ENCODE results near the gene TMEM132D. TPM values are rescaled to one million over a fixed set of nuclear protein-coding genes. Genes with fewer than 3 reads are reported as not detected.

Gene TMEM132D
- polyA plus RNA-seq, 3 donors from 2014 or later = 0.06 TPM; not detected in 2

DNA sequence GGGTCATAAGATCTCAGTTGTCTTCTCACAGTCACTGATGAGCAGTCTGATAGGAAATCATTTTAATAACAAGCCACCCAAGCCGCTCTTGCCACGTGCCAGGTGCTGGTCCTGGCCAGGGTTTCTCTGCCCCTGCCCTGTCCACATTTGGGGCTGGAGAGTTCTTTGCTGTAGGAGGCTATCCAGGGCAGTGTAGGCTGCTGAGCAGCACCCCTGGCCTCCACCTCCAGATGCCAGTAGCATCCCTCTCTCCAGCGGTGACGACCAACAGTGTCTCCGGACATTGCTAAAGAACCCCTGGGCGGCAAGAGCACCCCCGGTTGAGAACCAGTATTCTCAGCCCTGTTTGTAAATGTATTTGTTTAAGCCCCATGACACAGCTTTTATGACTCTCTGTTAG, 806.9 kb downstream of the TMEM132D start:
- Mint-ChIP-seq H3K4me1 (no peaks in the 10 kb centered on the region), H3K27me3 (ENCODE audit: low read depth in 3 of 3) (peaks cover 1 to 4% (median 2%) of the 10 kb centered on the region in 3 donors), H3K27ac (no peak overlapping the region), H3K4me3 (no peak overlapping the region), H3K9me3 (no peaks in the 10 kb centered on the region), H3K36me3 (no peaks in the 10 kb centered on the region)
- no peak for DNase-seq

DNA sequence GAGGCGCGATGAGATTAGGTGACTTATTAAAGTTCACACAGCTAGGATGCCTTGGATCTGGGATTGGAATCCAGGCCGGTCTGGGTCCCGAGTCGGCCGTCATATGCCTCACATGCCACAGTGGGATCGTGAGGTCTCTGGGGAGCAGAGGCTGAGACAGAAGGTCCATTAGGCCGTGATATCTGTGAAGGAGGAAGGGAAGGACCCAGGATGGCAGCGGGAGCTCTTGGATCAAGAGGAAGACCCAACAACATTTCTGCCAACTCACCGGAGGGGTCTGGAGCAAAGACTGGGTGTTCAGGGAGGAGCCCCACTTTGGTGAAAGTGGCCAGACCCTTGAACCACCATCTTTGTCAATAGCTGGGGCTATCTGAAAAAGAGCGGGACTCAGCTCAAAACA, 807.6 kb downstream of the TMEM132D start:
- Mint-ChIP-seq H3K4me1 (no peaks in the 10 kb centered on the region), H3K9me3 (no peaks in the 10 kb centered on the region), H3K36me3 (no peaks in the 10 kb centered on the region), H3K27ac (no peak overlapping the region), H3K27me3 (ENCODE audit: low read depth in 3 of 3) (peaks cover 1 to 5% (median 4%) of the 10 kb centered on the region in 3 donors), H3K4me3 (no peak overlapping the region)
- DNase-seq = no peak

DNA sequence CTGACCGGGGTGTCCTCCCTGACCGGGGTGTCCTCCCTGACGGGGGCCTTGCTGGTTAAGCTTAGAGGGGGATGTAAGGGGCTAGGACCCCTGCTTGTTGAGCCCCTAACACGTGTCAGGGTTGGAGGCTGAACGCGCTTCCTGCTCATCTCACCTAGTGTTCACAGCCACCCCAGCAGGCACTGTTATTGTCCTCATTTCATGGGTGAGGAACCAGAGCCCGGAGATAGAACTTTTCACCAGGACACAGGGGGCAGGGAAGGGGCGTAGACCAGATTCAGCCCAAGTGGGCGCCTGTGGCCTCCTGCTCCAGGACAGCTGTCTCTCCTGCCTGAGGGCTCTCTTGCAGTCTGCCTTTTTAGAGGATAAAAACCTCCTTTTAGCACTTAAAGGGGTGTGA, 814.2 kb downstream of the TMEM132D start:
- DNase-seq = no peak
- no peaks in the 10 kb centered on the region for H3K4me1 Mint-ChIP-seq
- no peak overlapping the region for H3K4me3 Mint-ChIP-seq
- peaks cover 1 to 3% (median 2%) of the 10 kb centered on the region in 3 donors for H3K27me3 Mint-ChIP-seq (ENCODE audit: low read depth in 3 of 3)
- no peaks in the 10 kb centered on the region for H3K9me3 Mint-ChIP-seq
- H3K36me3 Mint-ChIP-seq = no peaks in the 10 kb centered on the region
- no peak overlapping the region for H3K27ac Mint-ChIP-seq

DNA sequence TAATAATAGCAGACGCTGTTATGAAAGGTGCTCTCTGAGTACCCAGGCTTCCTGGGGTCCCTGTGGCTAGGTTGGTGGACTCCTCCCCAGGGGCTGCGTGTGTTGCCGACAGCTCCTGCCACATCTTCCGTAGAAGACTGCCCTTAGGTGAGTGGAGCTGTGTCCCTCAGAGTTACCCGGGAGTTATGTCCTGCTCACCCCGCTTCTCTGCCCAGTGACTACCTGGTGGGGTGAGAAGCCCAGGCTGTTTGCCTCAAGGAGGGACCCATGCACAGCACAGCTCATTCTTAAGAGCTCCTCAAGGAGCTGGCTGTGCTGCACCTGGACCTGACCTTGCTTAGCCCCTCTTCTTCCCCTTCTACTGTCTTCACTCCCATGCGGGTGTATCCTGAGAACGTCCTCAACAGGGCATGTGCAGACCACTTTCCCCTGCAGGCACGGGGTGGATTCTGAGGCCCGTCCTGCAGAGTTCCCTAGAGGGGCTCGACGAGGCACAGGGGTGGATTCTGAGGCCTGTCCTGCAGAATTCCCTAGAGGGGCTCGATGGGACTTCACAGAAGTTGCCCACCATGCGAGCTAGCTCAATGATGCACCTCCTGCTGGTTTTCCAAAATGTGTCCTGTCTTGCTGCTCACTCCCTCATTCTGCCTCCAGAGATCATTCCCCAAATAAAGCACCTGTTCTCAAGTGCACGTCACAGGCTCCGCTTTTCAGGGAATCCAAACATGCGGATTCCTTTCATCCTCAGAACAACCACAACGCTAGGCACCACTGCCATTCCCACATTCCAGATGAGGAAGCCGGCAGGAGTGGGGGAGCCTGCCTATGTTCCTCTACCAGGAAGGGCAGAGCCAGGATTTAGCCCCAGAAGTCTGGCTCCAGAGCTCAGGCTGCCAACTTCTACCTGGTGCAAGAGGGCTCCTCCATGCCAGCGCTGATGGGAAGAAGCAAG, 818.7 kb downstream of the TMEM132D start:
- Mint-ChIP-seq H3K36me3 (no peaks in the 10 kb centered on the region), H3K27ac (no peak overlapping the region), H3K4me3 (no peak overlapping the region), H3K4me1 (no peaks in the 10 kb centered on the region), H3K9me3 (no peaks in the 10 kb centered on the region), H3K27me3 (ENCODE audit: low read depth in 3 of 3) (peaks cover 0 to 4% (median 3%) of the 10 kb centered on the region in 3 donors)
- DNase-seq = no peak

DNA sequence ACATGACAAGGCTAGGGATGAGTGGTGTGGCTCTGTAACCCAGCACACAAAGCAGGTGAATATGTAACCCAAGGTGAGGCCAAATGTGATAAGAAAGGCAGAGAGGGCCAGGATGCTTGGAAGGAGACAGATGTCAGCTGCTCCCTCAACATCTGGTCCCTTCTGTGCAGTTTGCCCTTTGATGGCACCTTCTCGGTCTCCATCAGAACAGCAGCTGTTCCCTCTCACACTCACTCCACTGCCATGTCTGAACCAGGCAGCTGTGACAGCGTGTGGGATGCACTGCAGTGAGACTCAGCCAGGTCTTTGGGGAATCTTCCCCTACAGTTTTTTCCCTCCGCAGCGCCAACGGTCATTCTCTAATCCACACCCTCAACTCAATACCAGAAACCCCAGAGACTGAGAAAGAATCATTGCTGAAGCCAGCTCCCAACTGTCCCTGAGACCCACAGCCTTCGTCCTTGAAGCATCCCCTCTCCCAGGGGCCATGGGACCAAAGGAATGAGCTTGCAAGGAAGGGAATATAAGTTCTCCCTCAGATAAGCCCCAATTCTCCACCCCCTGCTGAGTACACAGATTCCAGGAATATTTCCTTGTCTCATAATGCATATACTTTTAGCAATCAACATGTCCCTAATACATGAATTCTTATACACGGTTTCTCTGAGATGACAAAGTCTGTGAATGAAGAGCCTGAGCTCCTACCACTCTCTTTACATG, 820.5 kb downstream of the TMEM132D start:
- no peak overlapping the region for H3K27ac Mint-ChIP-seq
- no peaks in the 10 kb centered on the region for H3K36me3 Mint-ChIP-seq
- H3K9me3 Mint-ChIP-seq = no peaks in the 10 kb centered on the region
- H3K4me1 Mint-ChIP-seq = no peaks in the 10 kb centered on the region
- H3K27me3 Mint-ChIP-seq (ENCODE audit: low read depth in 3 of 3) = peaks cover 0 to 4% (median 3%) of the 10 kb centered on the region in 3 donors
- no peak for DNase-seq
- H3K4me3 Mint-ChIP-seq = no peak overlapping the region

DNA sequence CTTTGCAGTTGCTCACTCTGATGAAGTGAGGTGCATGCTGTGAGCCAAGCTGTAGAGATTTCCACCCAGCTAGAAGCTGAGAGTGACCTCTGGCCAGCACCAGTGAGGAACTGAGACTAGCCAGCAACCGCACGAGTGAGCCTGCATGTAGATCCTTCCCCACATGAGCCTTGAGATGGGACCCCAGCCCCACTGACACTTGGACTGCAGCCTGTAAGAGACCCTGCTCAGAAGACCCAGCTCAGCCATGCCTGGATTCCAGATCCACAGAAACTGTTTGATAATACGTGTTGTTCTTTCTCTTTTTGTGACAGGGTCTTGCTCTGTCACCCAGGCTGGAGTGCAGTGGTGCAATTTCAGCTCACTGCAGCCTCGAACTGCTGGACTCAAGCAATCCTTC, 821.4 kb downstream of the TMEM132D start:
- Mint-ChIP-seq H3K9me3 (no peaks in the 10 kb centered on the region), H3K36me3 (no peaks in the 10 kb centered on the region), H3K27ac (no peak overlapping the region), H3K27me3 (ENCODE audit: low read depth in 3 of 3) (peaks cover 0 to 4% (median 3%) of the 10 kb centered on the region in 3 donors), H3K4me3 (no peak overlapping the region), H3K4me1 (no peaks in the 10 kb centered on the region)
- DNase-seq = no peak

DNA sequence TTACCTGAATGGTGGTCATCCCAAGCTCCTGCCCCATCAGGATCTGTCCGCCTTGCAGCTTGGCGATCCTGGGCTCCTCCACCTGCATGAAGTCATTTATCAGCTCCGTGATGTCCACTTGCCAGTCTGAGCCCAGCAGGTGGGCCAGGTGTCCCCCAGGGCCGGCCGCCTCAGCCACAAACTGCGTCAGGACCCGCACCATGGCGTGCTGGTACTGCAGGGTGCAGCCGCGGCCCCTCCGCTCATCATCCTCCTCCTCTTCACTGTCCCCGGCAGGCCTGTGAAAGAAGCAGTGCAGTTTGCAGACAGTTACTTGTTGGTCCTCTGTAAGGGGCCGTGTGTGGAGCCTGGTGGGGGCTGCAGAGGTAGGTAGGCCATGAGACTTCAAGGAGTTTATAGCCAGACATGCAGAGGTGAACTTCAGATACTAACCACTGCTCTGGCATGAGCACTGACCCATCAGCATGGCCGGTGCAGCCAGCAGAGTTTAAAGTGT, 822.0 kb downstream of the TMEM132D start:
- H3K4me1 Mint-ChIP-seq = no peaks in the 10 kb centered on the region
- H3K27me3 Mint-ChIP-seq (ENCODE audit: low read depth in 3 of 3) = peaks cover 0 to 3% (median 2%) of the 10 kb centered on the region in 3 donors
- no peak for DNase-seq
- H3K4me3 Mint-ChIP-seq = no peak overlapping the region
- no peaks in the 10 kb centered on the region for H3K9me3 Mint-ChIP-seq
- H3K36me3 Mint-ChIP-seq = no peaks in the 10 kb centered on the region
- no peak overlapping the region for H3K27ac Mint-ChIP-seq

DNA sequence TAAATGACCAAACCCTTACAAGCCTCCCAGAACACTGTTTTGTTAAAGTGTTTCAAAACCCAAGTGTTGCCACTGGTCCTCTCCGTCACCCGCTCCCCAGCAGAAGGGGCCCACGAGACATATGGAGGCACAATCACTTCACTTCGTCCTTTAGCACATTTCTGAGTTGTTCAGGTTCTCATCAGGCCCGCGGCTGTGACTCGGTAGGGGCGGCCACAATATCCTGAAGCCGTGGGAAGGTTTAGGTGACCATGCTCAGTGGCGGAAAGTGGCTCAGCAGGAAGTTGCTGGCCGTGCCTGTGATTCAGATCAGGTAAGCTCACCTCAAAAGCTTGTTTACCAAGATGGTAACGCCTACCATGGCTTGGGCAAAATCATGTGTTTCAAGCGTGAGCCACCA, 823.0 kb downstream of the TMEM132D start:
- Mint-ChIP-seq H3K27ac (no peak overlapping the region), H3K9me3 (no peaks in the 10 kb centered on the region), H3K4me3 (no peak overlapping the region), H3K27me3 (ENCODE audit: low read depth in 3 of 3) (peaks cover 0 to 3% (median 2%) of the 10 kb centered on the region in 3 donors), H3K4me1 (no peaks in the 10 kb centered on the region), H3K36me3 (no peaks in the 10 kb centered on the region)
- DNase-seq = no peak

DNA sequence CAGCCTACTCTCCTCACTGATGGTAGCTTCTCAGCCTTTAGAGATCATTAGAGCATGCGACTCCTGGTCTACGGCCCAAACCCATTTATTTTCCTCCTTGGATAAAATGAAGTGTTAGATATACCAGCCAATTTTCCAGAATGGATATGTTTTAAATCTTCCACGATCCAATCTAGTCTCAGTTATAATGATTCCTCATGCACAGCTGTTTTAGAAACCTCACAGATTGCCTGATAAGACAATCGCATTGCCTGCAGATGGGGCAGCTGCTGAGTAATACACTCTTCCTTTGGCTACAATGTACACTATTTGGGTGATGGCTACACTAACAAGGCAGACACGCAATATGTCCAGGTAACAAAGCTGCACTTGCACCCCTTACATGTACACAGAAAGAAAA, 823.4 kb downstream of the TMEM132D start:
- no peaks in the 10 kb centered on the region for H3K36me3 Mint-ChIP-seq
- H3K27ac Mint-ChIP-seq = no peak overlapping the region
- no peaks in the 10 kb centered on the region for H3K4me1 Mint-ChIP-seq
- peaks cover 0 to 3% (median 2%) of the 10 kb centered on the region in 3 donors for H3K27me3 Mint-ChIP-seq (ENCODE audit: low read depth in 3 of 3)
- H3K4me3 Mint-ChIP-seq = no peak overlapping the region
- DNase-seq = no peak
- H3K9me3 Mint-ChIP-seq = no peaks in the 10 kb centered on the region

DNA sequence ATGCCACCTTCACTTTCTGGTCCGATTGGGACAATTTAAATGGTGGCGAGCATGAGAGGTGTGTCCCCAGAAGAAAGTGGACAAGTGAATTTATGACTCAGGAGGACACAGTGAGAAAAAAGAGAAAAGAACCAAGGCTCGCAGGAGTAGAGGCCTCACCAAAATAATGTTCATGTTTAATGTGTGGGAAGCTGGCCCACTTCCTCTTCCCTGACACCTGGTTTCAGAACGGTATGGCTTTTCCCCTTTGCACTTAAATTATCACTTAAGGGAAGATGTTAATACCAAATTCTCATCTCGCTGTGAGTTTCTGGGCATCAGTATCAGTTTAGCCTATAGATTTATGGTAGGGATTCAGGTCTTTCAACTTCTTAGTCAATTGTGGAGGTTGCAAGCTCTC, 824.1 kb downstream of the TMEM132D start:
- H3K4me1 Mint-ChIP-seq = no peaks in the 10 kb centered on the region
- no peaks in the 10 kb centered on the region for H3K36me3 Mint-ChIP-seq
- DNase-seq = no peak
- H3K9me3 Mint-ChIP-seq = no peaks in the 10 kb centered on the region
- H3K27ac Mint-ChIP-seq = no peak overlapping the region
- no peak overlapping the region for H3K4me3 Mint-ChIP-seq
- peaks cover 0 to 5% (median 4%) of the 10 kb centered on the region in 3 donors for H3K27me3 Mint-ChIP-seq (ENCODE audit: low read depth in 3 of 3)

DNA sequence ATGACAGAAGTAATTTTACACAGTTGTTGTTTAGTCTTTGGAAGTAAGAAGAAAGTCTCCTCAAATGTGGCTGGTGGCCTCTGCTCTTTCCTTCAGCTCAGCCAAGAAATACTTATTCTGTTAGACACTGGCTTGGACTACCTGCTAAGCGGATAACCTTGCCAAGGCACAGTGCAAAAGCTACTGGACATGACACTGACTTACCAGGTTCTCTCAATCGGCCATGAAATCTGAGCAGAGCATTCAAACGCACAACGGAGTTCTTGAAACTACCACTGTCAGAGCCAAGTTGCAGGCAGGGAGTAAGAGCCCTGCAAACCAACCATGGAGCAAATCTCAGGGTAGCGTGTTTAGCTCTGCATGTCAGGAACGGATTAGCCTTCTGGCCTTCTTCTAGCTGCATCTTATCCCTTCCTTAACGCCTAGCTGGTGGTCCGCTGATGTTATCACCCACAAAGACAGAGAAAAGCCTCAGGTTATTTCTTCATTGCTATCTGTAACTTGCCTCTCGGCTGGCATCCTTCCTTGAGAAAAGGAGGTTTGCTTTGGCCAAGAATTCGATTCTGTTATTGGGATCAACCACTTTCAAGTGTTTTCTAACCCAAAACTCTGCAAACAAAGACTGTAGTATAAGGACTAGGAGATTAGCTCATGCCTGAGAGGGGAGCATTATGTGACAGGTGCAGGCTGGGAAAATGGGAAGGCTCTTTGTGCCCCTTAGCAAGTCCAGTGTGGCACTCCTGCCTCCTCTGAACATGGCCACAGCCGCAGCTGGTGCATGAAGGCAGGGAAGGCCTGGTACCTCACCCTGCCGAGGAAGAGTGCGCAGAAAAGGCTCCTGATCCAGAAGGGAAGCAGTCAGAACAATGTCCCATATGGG, 827.1 kb downstream of the TMEM132D start:
- peaks cover 3 to 6% (median 3%) of the 10 kb centered on the region in 3 donors for H3K27me3 Mint-ChIP-seq (ENCODE audit: low read depth in 3 of 3)
- H3K4me3 Mint-ChIP-seq = no peak overlapping the region
- H3K27ac Mint-ChIP-seq = no peak overlapping the region
- no peak for DNase-seq
- H3K36me3 Mint-ChIP-seq = no peaks in the 10 kb centered on the region
- H3K9me3 Mint-ChIP-seq = no peaks in the 10 kb centered on the region
- H3K4me1 Mint-ChIP-seq = no peaks in the 10 kb centered on the region

DNA sequence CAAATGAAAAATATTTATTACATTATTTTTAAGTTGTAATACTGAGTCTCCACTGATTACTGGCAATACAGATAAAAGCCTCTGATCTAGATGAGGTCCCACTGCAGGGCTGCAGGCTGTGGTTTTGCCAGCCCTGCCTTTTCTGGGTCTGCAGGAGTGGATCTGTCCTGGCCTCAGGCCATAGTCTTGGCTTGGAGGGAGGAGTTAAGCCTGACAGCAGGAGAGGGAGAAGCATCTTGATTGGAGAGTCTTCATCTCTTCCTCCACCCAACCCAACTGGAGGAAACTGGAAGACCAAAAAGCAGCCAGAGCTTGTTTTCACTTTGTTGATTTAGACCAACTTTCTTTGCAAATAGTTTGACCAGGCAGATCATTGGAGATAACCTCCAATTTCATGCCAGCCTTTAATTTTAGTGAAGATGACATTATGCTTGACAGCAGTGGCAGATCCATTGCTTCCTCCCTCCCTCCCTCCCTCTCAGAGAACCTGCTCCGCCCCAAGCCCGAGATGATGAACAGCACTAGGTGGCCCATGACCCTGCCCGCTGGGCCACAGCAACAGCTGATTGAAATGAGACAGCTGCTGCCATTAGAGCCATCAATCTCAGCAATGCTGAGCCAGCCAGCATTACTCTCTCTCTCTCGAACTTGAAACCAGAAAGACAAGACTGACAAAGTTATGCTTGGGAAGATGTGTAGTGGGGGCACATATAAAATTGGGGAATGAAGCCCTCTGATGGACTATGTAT, 828.2 kb downstream of the TMEM132D start:
- Mint-ChIP-seq H3K36me3 (no peaks in the 10 kb centered on the region), H3K9me3 (no peaks in the 10 kb centered on the region), H3K4me3 (no peak overlapping the region), H3K27ac (no peak overlapping the region), H3K4me1 (no peaks in the 10 kb centered on the region), H3K27me3 (ENCODE audit: low read depth in 3 of 3) (peaks cover 3 to 6% (median 3%) of the 10 kb centered on the region in 3 donors)
- no peak for DNase-seq

DNA sequence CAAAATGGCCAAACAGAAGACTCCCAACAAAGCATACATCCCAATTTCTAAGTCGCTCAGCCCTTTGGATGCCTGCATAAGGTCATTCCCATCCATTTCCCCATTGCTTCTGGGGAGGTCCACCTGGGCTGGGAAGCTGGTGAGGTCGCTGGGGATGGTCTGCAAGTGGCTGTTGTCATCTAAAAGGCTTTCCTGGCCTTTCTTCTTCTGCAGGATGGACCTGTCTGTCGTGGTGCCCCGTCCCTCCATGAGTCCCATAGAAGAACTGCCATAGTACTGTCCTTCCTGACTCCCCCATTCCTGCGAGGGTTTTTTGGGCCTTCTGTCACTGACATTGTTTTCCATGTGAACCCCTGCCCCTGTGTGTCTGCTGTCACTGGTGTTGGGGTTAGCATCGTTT, 829.4 kb downstream of the TMEM132D start:
- H3K27ac Mint-ChIP-seq = no peak overlapping the region
- H3K4me1 Mint-ChIP-seq = no peaks in the 10 kb centered on the region
- no peak for DNase-seq
- no peaks in the 10 kb centered on the region for H3K36me3 Mint-ChIP-seq
- H3K4me3 Mint-ChIP-seq = no peak overlapping the region
- H3K9me3 Mint-ChIP-seq = no peaks in the 10 kb centered on the region
- H3K27me3 Mint-ChIP-seq (ENCODE audit: low read depth in 3 of 3) = peaks cover 3 to 7% (median 6%) of the 10 kb centered on the region in 3 donors

Data from immature natural killer cell (primary cell).